HG02884 (cell line): ENCODE measurements around the gene NR3C2.

Experiments
- ATAC-seq: cut with Tn5 transposase; IDR thresholded peaks from one replicate; pipeline ENCODE4 v1.9.1; 2021; ENCODE audit warnings: mild to moderate bottlenecking, moderate library complexity; ENCODE audit not compliant: unreplicated experiment

Gene NR3C2

GRCh38 chr4:148441986-148442831 lies at the start of gene NR3C2:
NR3C2 (minus strand) TSS chr4:148442414.
- peak; percentile 97 for ATAC-seq

- ATAC-seq = no peak
Measured at GRCh38 chr4:148487181-148487580, 45.0 kb upstream of the NR3C2 start.

GRCh38 chr4:148481636-148482035 lies 39.4 kb upstream of the NR3C2 start:
- no peak for ATAC-seq

- ATAC-seq = no peak
Measured at GRCh38 chr4:148477276-148477675, 35.1 kb upstream of the NR3C2 start.

- ATAC-seq = no peak
Measured at GRCh38 chr4:148469938-148470337, 27.7 kb upstream of the NR3C2 start.

- ATAC-seq = no peak
Measured at GRCh38 chr4:148454835-148455234, 12.6 kb upstream of the NR3C2 start.

GRCh38 chr4:148453833-148454232 lies 11.6 kb upstream of the NR3C2 start:
- no peak for ATAC-seq

- no peak for ATAC-seq
Measured at GRCh38 chr4:148452970-148453369, 10.8 kb upstream of the NR3C2 start.

- no peak for ATAC-seq
Measured at GRCh38 chr4:148449921-148450320, 7.7 kb upstream of the NR3C2 start.

GRCh38 chr4:148448141-148448540 lies 5.9 kb upstream of the NR3C2 start:
- ATAC-seq = no peak

- no peak for ATAC-seq
Measured at GRCh38 chr4:148447681-148448080, 5.5 kb upstream of the NR3C2 start.

- no peak for ATAC-seq
Measured at GRCh38 chr4:148445860-148446330, 3.7 kb upstream of the NR3C2 start.

GRCh38 chr4:148445071-148445859 lies 3.1 kb upstream of the NR3C2 start:
- ATAC-seq = no peak

- ATAC-seq = no peak
Measured at GRCh38 chr4:148444296-148445070, 2.3 kb upstream of the NR3C2 start.

- no peak for ATAC-seq
Measured at GRCh38 chr4:148443512-148444295, 1.5 kb upstream of the NR3C2 start.

GRCh38 chr4:148442832-148443511 lies 758 bp upstream of the NR3C2 start:
- ATAC-seq = peak; percentile 5

- ATAC-seq = no peak
Measured at GRCh38 chr4:148441624-148441985, 609 bp downstream of the NR3C2 start.

GRCh38 chr4:148438047-148438446 lies 4.2 kb downstream of the NR3C2 start:
- ATAC-seq = no peak

- no peak for ATAC-seq
Measured at GRCh38 chr4:148437439-148437838, 4.8 kb downstream of the NR3C2 start.

GRCh38 chr4:148436512-148436911 lies 5.7 kb downstream of the NR3C2 start:
- ATAC-seq = no peak
